ENCODE measurements around the gene ADAMTS17. TPM values are rescaled to one million over a fixed set of nuclear protein-coding genes. Genes with fewer than 3 reads are reported as not detected.

The ADAMTS17 gene
- total and polyA plus RNA-seq, 4 donors = 0.28 to 46.9 (median 9.1) TPM

GRCh38 chr15:100199711-100200286, 142.0 kb downstream of the ADAMTS17 start:
- Histone ChIP-seq H3K4me1 (ENCODE audit: control insufficient read depth in 4 of 4, insufficient read depth in 4 of 4, low read length in 3 of 4) (peaks cover 0 to 14% (median 13%) of the 10 kb centered on the region in 4 donors), H3K36me3 (ENCODE audit: control insufficient read depth in 4 of 4, insufficient read depth in 3 of 4, low read depth in 1 of 4, low read length in 3 of 4) (no peaks in the 10 kb centered on the region), H3K4me3 (ENCODE audit: low read depth in 1 of 3, low read length in 3 of 3) (no peak overlapping the region), H3K9me3 (ENCODE audit: control insufficient read depth in 4 of 4, low read length in 3 of 4) (no peaks in the 10 kb centered on the region), H3K27ac (ENCODE audit: low read depth in 1 of 2, low read length in 2 of 2) (no peak overlapping the region), H3K9ac (ENCODE audit: low read depth in 1 of 2, low read length in 2 of 2) (no peak overlapping the region), H3K27me3 (ENCODE audit: control insufficient read depth in 4 of 4, insufficient read depth in 4 of 4, low read length in 3 of 4) (no peaks in the 10 kb centered on the region)
- DNase-seq (ENCODE audit: low spot score) = no peak
- 97% methylated on average over 21 of the region's 21 CpGs for WGBS
- no peak for TF ChIP-seq GABPA (IDR thresholded peaks at IDR 0.05 in 1 of 2, conservative IDR thresholded peaks at IDR 0.05 in 1 of 2)
- TF ChIP-seq YY1 (IDR thresholded peaks at IDR 0.05) = no peak
- no peak for TF ChIP-seq SP1 (IDR thresholded peaks at IDR 0.05)
- TF ChIP-seq RAD21 (IDR thresholded peaks at IDR 0.05) = no peak
- TF ChIP-seq FOXA1 (IDR thresholded peaks at IDR 0.05) = no peak
- TF ChIP-seq RXRA (IDR thresholded peaks at IDR 0.05) = no peak
- TF ChIP-seq EGR1 (IDR thresholded peaks at IDR 0.05; ENCODE audit: low read depth in 2 of 2) = no peak
- TF ChIP-seq HNF4G (IDR thresholded peaks at IDR 0.05) = no peak

- Histone ChIP-seq H3K36me3 (ENCODE audit: control insufficient read depth in 4 of 4, insufficient read depth in 3 of 4, low read depth in 1 of 4, low read length in 3 of 4) (no peaks in the 10 kb centered on the region), H3K9ac (ENCODE audit: low read depth in 1 of 2, low read length in 2 of 2) (no peak overlapping the region), H3K27ac (ENCODE audit: low read depth in 1 of 2, low read length in 2 of 2) (no peak overlapping the region), H3K4me1 (ENCODE audit: control insufficient read depth in 4 of 4, insufficient read depth in 4 of 4, low read length in 3 of 4) (peaks cover 0 to 14% (median 13%) of the 10 kb centered on the region in 4 donors), H3K27me3 (ENCODE audit: control insufficient read depth in 4 of 4, insufficient read depth in 4 of 4, low read length in 3 of 4) (no peaks in the 10 kb centered on the region), H3K9me3 (ENCODE audit: control insufficient read depth in 4 of 4, low read length in 3 of 4) (no peaks in the 10 kb centered on the region), H3K4me3 (ENCODE audit: low read depth in 1 of 3, low read length in 3 of 3) (no peak overlapping the region)
- WGBS = 93% methylated on average over 5 of the region's 5 CpGs
- TF ChIP-seq JUND (IDR thresholded peaks at IDR 0.05) = no peak
- no peak for TF ChIP-seq CTCF (IDR thresholded peaks at IDR 0.05; ENCODE audit: low read depth, low read length, missing input control)
- TF ChIP-seq FOXA1 (IDR thresholded peaks at IDR 0.05) = no peak
- no peak for TF ChIP-seq FOXA2 (IDR thresholded peaks at IDR 0.05)
- TF ChIP-seq HNF4A (conservative IDR thresholded peaks at IDR 0.05) = no peak
- no peak for TF ChIP-seq MAX (IDR thresholded peaks at IDR 0.05)
- no peak for DNase-seq (ENCODE audit: low spot score)
These were observed 143.3 kb downstream of the ADAMTS17 start for GRCh38 chr15:100198442-100198841.

GRCh38 chr15:100196326-100197058, 145.3 kb downstream of the ADAMTS17 start:
- no peaks in the 10 kb centered on the region for H3K27me3 ChIP-seq (ENCODE audit: control insufficient read depth in 4 of 4, insufficient read depth in 4 of 4, low read length in 3 of 4)
- 88% methylated on average over 14 of the region's 14 CpGs for WGBS
- H3K36me3 ChIP-seq (ENCODE audit: control insufficient read depth in 4 of 4, insufficient read depth in 3 of 4, low read depth in 1 of 4, low read length in 3 of 4) = no peaks in the 10 kb centered on the region
- TF ChIP-seq RXRA (IDR thresholded peaks at IDR 0.05) = no peak
- no peak for TF ChIP-seq ATF3 (IDR thresholded peaks at IDR 0.05)
- no peak for TF ChIP-seq HNF4A (conservative IDR thresholded peaks at IDR 0.05)
- TF ChIP-seq HNF4G (IDR thresholded peaks at IDR 0.05) = no peak
- TF ChIP-seq FOXA2 (IDR thresholded peaks at IDR 0.05) = no peak
- TF ChIP-seq REST (IDR thresholded peaks at IDR 0.05) = no peak
- no peak for TF ChIP-seq JUND (IDR thresholded peaks at IDR 0.05)
- no peak for TF ChIP-seq TAF1 (conservative IDR thresholded peaks at IDR 0.05)
- no peak for TF ChIP-seq RAD21 (IDR thresholded peaks at IDR 0.05)
- no peak for TF ChIP-seq YY1 (IDR thresholded peaks at IDR 0.05)
- no peak for TF ChIP-seq CTCF (IDR thresholded peaks at IDR 0.05; ENCODE audit: low read depth, low read length, missing input control)
- TF ChIP-seq FOXA1 (IDR thresholded peaks at IDR 0.05) = no peak
- no peak for TF ChIP-seq MAX (IDR thresholded peaks at IDR 0.05)
- H3K4me1 ChIP-seq (ENCODE audit: control insufficient read depth in 4 of 4, insufficient read depth in 4 of 4, low read length in 3 of 4) = no peaks in the 10 kb centered on the region
- H3K9ac ChIP-seq (ENCODE audit: low read depth in 1 of 2, low read length in 2 of 2) = no peak overlapping the region
- H3K27ac ChIP-seq (ENCODE audit: low read depth in 1 of 2, low read length in 2 of 2) = no peak overlapping the region
- DNase-seq (ENCODE audit: low spot score) = no peak
- no peaks in the 10 kb centered on the region for H3K9me3 ChIP-seq (ENCODE audit: control insufficient read depth in 4 of 4, low read length in 3 of 4)
- H3K4me3 ChIP-seq (ENCODE audit: low read depth in 1 of 3, low read length in 3 of 3) = no peak overlapping the region
